ENCODE data around the gene SFT2D2. TPM values are rescaled to one million over a fixed set of nuclear protein-coding genes. Genes with fewer than 3 reads are reported as not detected.

The SFT2D2 gene
- total RNA-seq, 1 experiment from 2014 or later, result 98.3 TPM

- BruUV-seq (replicated peaks), result no TSS peak
- Mint-ChIP-seq H3K36me3 (ENCODE audit: insufficient read depth, unreplicated experiment) (peaks cover 8% of the 10 kb centered on the region), H3K27ac (ENCODE audit: unreplicated experiment) (no peak overlapping the region), H3K27me3 (ENCODE audit: unreplicated experiment) (no peaks in the 10 kb centered on the region), H3K4me3 (ENCODE audit: low read depth, unreplicated experiment) (no peak overlapping the region), H3K4me1 (ENCODE audit: low read depth, unreplicated experiment) (peaks cover 20% of the 10 kb centered on the region), H3K9me3 (ENCODE audit: low read depth, unreplicated experiment) (peaks cover 3% of the 10 kb centered on the region)
- DNase-seq, result no peak
- CTCF ChIA-PET, result no interaction called here
- TF ChIP-seq CTCF (IDR thresholded peaks at IDR 0.05; ENCODE audit: unreplicated experiment), result no peak
- intact Hi-C loops (cut with micrococcal nuclease; ENCODE audit: unreplicated experiment), result no loop called here
These were observed 71.4 kb downstream of the SFT2D2 start for GRCh38 chr1:168297019-168297730.

- Mint-ChIP-seq H3K9me3 (ENCODE audit: low read depth, unreplicated experiment) (peaks cover 3% of the 10 kb centered on the region), H3K4me3 (ENCODE audit: low read depth, unreplicated experiment) (no peak overlapping the region)
- CTCF ChIA-PET, result no interaction called here
These were observed 72.6 kb downstream of the SFT2D2 start for GRCh38 chr1:168298446-168298845.

GRCh38 chr1:168300626-168301025, 74.8 kb downstream of the SFT2D2 start:
- Mint-ChIP-seq H3K36me3 (ENCODE audit: insufficient read depth, unreplicated experiment) (peaks cover 8% of the 10 kb centered on the region), H3K4me3 (ENCODE audit: low read depth, unreplicated experiment) (no peak overlapping the region), H3K9me3 (ENCODE audit: low read depth, unreplicated experiment) (peaks cover 3% of the 10 kb centered on the region), H3K4me1 (ENCODE audit: low read depth, unreplicated experiment) (peaks cover 47% of the 10 kb centered on the region), H3K27ac (ENCODE audit: unreplicated experiment) (peak overlapping the region; percentile 95), H3K27me3 (ENCODE audit: unreplicated experiment) (no peaks in the 10 kb centered on the region)
- BruUV-seq (replicated peaks), result no TSS peak
- no peak for TF ChIP-seq CTCF (IDR thresholded peaks at IDR 0.05; ENCODE audit: unreplicated experiment)
- intact Hi-C loops (cut with micrococcal nuclease; ENCODE audit: unreplicated experiment), result loop anchor here (5.0 kb wide), 1 partner anchor 63 kb away; no protein-coding TSS in a partner anchor
- DNase-seq, result no peak
- CTCF ChIA-PET, result interaction anchor here (0.7 to 2.0 kb wide), 3 partner anchors 16 to 65 kb away, joined by 3 to 16 read pairs (median 3); no protein-coding TSS in a partner anchor

More at GRCh38 chr1:168298446-168298845, 72.6 kb downstream of the SFT2D2 start:
- Mint-ChIP-seq H3K36me3 (ENCODE audit: insufficient read depth, unreplicated experiment) (peaks cover 8% of the 10 kb centered on the region), H3K27ac (ENCODE audit: unreplicated experiment) (no peak overlapping the region), H3K4me1 (ENCODE audit: low read depth, unreplicated experiment) (peaks cover 33% of the 10 kb centered on the region), H3K27me3 (ENCODE audit: unreplicated experiment) (no peaks in the 10 kb centered on the region)
- no peak for TF ChIP-seq CTCF (IDR thresholded peaks at IDR 0.05; ENCODE audit: unreplicated experiment)
- BruUV-seq (replicated peaks), result no TSS peak
- DNase-seq, result no peak
- intact Hi-C loops (cut with micrococcal nuclease; ENCODE audit: unreplicated experiment), result no loop called here

- Mint-ChIP-seq H3K4me3 (ENCODE audit: low read depth, unreplicated experiment) (no peak overlapping the region), H3K4me1 (ENCODE audit: low read depth, unreplicated experiment) (peaks cover 55% of the 10 kb centered on the region), H3K9me3 (ENCODE audit: low read depth, unreplicated experiment) (peaks cover 3% of the 10 kb centered on the region), H3K36me3 (ENCODE audit: insufficient read depth, unreplicated experiment) (peaks cover 8% of the 10 kb centered on the region), H3K27me3 (ENCODE audit: unreplicated experiment) (no peaks in the 10 kb centered on the region), H3K27ac (ENCODE audit: unreplicated experiment) (peak overlapping the region; percentile 95)
- BruUV-seq (replicated peaks), result no TSS peak
- TF ChIP-seq CTCF (IDR thresholded peaks at IDR 0.05; ENCODE audit: unreplicated experiment), result no peak
- CTCF ChIA-PET, result interaction anchor here (0.7 to 2.0 kb wide), 9 partner anchors 10 to 219 kb away, joined by 3 to 16 read pairs (median 5); no protein-coding TSS in a partner anchor
- intact Hi-C loops (cut with micrococcal nuclease; ENCODE audit: unreplicated experiment), result loop anchor here (5.0 kb wide), 1 partner anchor 64 kb away; no protein-coding TSS in a partner anchor
- peak; percentile 91 for DNase-seq
These were observed 76.0 kb downstream of the SFT2D2 start for GRCh38 chr1:168301664-168302320.

Other genes starting within 250 kb of the SFT2D2 start
- gene GPR161, start 89.1 kb upstream of the SFT2D2 start, total RNA-seq (2022), result 3.8 and 8.4 TPM in 2 replicates
- 36.6 and 41.6 TPM in 2 replicates for gene TIPRL, start 47.0 kb upstream of the SFT2D2 start, total RNA-seq (2022)
- gene TBX19, start 54.9 kb downstream of the SFT2D2 start, total RNA-seq (2022), result 3.3 and 3.5 TPM in 2 replicates

Measured in Calu3 (cell line).